ENCODE results near the gene KCNQ1. TPM values are rescaled to one million over a fixed set of nuclear protein-coding genes. Genes with fewer than 3 reads are reported as not detected.

The KCNQ1 gene
- total RNA-seq, 1 experiment from 2014 or later = 2.3 TPM

GRCh38 chr11:2739531-2740274 is 294.9 kb downstream of the KCNQ1 start:
- H2BK120ac ChIP-seq (ENCODE audit: low read depth, low read length, poor library complexity, severe bottlenecking) = no peak overlapping the region
- H3K79me1 ChIP-seq (ENCODE audit: insufficient read depth, low read depth, low read length, poor library complexity, severe bottlenecking) = no peaks in the 10 kb centered on the region
- no peak overlapping the region for H3K56ac ChIP-seq (ENCODE audit: insufficient read length, low read depth, low read length)
- no peaks in the 10 kb centered on the region for H3K79me2 ChIP-seq (ENCODE audit: insufficient read depth, low read length)
- no peak overlapping the region for H3K9ac ChIP-seq (ENCODE audit: extremely low read depth, insufficient read length, low read length)
- WGBS (ENCODE audit: extremely low coverage, insufficient read length, low lambda C conversion rate) = no CpG with 5 or more reads among the region's 18 CpGs
- H3T11ph ChIP-seq (ENCODE audit: low read length) = no peak overlapping the region
- no peaks in the 10 kb centered on the region for H3K9me3 ChIP-seq (ENCODE audit: control insufficient read depth, low read depth, low read length)
- H3K4me2 ChIP-seq (ENCODE audit: insufficient read depth, insufficient read length, low read length) = no peak overlapping the region
- peaks cover 0 to 8% of the 10 kb centered on the region in 2 experiments; a peak in 2 of 4 replicates for H3K4me1 Mint-ChIP-seq
- no peak overlapping the region for H3K14ac ChIP-seq (ENCODE audit: insufficient read depth, low read length)
- no peak overlapping the region for H3K4ac ChIP-seq (ENCODE audit: low read depth, low read length)
- no peaks in the 10 kb centered on the region for H3K23me2 ChIP-seq (ENCODE audit: insufficient read length, low read depth, low read length, poor library complexity, severe bottlenecking)
- no peak overlapping the region for H2AFZ ChIP-seq (ENCODE audit: low read length)
- H4K91ac ChIP-seq (ENCODE audit: insufficient read length, low read depth, low read length) = no peak overlapping the region
- H3K27me3 Mint-ChIP-seq (ENCODE audit: low read depth) = peaks cover 89% of the 10 kb centered on the region
- H4K5ac ChIP-seq (ENCODE audit: insufficient read length, low read depth, low read length) = no peak overlapping the region
- no peaks in the 10 kb centered on the region; the same call in 1 of the 2 replicates for H3K27me3 ChIP-seq (ENCODE audit: insufficient read depth, low read length)
- no peak overlapping the region for H2BK5ac ChIP-seq (ENCODE audit: insufficient read length, low read length)
- H2BK20ac ChIP-seq (ENCODE audit: low read depth, low read length, poor library complexity, severe bottlenecking) = no peak overlapping the region
- H2BK12ac ChIP-seq (ENCODE audit: insufficient read length, low read depth, low read length) = no peak overlapping the region
- peaks cover 2 to 3% of the 10 kb centered on the region in 2 experiments; a peak in 3 of 5 replicates for H3K9me3 Mint-ChIP-seq
- H4K8ac ChIP-seq (replicated peaks; ENCODE audit: insufficient read length, low read depth, low read length) = no peak overlapping the region
- no peak overlapping the region for H3K18ac ChIP-seq (ENCODE audit: insufficient read length, low read depth, low read length)
- no peak overlapping the region for H3K23ac ChIP-seq (ENCODE audit: insufficient read length, low read depth, low read length)
- H2AK5ac ChIP-seq (ENCODE audit: insufficient read length, low read length) = no peak overlapping the region
- TF ChIP-seq CTCF (conservative IDR thresholded peaks at IDR 0.05) = no peak
- no peak overlapping the region for H3K27ac Mint-ChIP-seq
- H4K20me1 ChIP-seq (ENCODE audit: control insufficient read depth, insufficient read depth, insufficient read length) = no peaks in the 10 kb centered on the region
- no peaks in the 10 kb centered on the region for H3K4me1 ChIP-seq (ENCODE audit: insufficient read depth, low read length)
- no peaks in the 10 kb centered on the region; a peak in 2 of 7 replicates for H3K36me3 Mint-ChIP-seq (ENCODE audit: insufficient read depth in 1 of 3, low read depth in 3 of 3)
- no peak overlapping the region for H2BK15ac ChIP-seq (ENCODE audit: low read depth, low read length)
- H3K4me3 Mint-ChIP-seq = no peak overlapping the region
- H3K27ac ChIP-seq (ENCODE audit: insufficient read length, low read depth, low read length) = no peak overlapping the region
- DNase-seq = no peak

Measured in H9 (cell line).